ENCODE data around the gene PRSS8.
"Not testable (repeated sequence)": the region's sequence is repeated elsewhere in the genome, so short reads cannot be mapped to it uniquely, and the experiment has no call there.

The PRSS8 gene

GRCh38 chr16:31148281-31148728 is 12.8 kb upstream of the PRSS8 start:
- H3K27me3 ChIP-seq (ENCODE audit: insufficient read depth, low read length, poor library complexity, severe bottlenecking), result no peaks in the 10 kb centered on the region
- no peaks in the 10 kb centered on the region for H3F3A ChIP-seq (ENCODE audit: low read depth)
- no peaks in the 10 kb centered on the region for H3K9me3 ChIP-seq (ENCODE audit: insufficient read depth, low read depth, low read length)
- H3K9me2 ChIP-seq (replicated peaks; ENCODE audit: low read depth, low read length), result no peaks in the 10 kb centered on the region
- TF ChIP-seq CTCF (conservative IDR thresholded peaks at IDR 0.05; ENCODE audit: low read length) (no peak), EZH2phosphoT487 (IDR thresholded peaks at IDR 0.05; ENCODE audit: borderline replicate concordance) (no peak)
- H3K79me2 ChIP-seq (ENCODE audit: insufficient read depth, low read length), result no peaks in the 10 kb centered on the region
- no peaks in the 10 kb centered on the region for H4K20me1 ChIP-seq (ENCODE audit: insufficient read depth, low read length, poor library complexity, severe bottlenecking)
- no peaks in the 10 kb centered on the region for H3K36me3 ChIP-seq (ENCODE audit: insufficient read depth, low read length)
- H3K9ac ChIP-seq (ENCODE audit: low read depth, low read length, poor library complexity, severe bottlenecking), result no peak overlapping the region
- no peaks in the 10 kb centered on the region for H3K4me1 ChIP-seq (ENCODE audit: insufficient read depth, low read length, poor library complexity, severe bottlenecking)
- no peak overlapping the region for H3K4me2 ChIP-seq (ENCODE audit: low read depth, low read length, poor library complexity, severe bottlenecking)
- H3K4me3 ChIP-seq (ENCODE audit: low read length, poor library complexity, severe bottlenecking), result no peak overlapping the region
- no peak overlapping the region for H2AFZ ChIP-seq (ENCODE audit: low read length)

GRCh38 chr16:31147574-31147973 is 12.0 kb upstream of the PRSS8 start:
- H3K9ac ChIP-seq (ENCODE audit: low read depth, low read length, poor library complexity, severe bottlenecking), result no peak overlapping the region

GRCh38 chr16:31145398-31145990 is 10.0 kb upstream of the PRSS8 start:
- H3K9ac ChIP-seq (ENCODE audit: low read depth, low read length, poor library complexity, severe bottlenecking), result no peak overlapping the region

More at GRCh38 chr16:31147574-31147973, 12.0 kb upstream of the PRSS8 start:
- no peaks in the 10 kb centered on the region for H3K36me3 ChIP-seq (ENCODE audit: insufficient read depth, low read length)
- no peaks in the 10 kb centered on the region for H4K20me1 ChIP-seq (ENCODE audit: insufficient read depth, low read length, poor library complexity, severe bottlenecking)
- H3F3A ChIP-seq (ENCODE audit: low read depth), result no peaks in the 10 kb centered on the region
- no peak for TF ChIP-seq CTCF (conservative IDR thresholded peaks at IDR 0.05; ENCODE audit: low read length)
- TF ChIP-seq EZH2phosphoT487 (IDR thresholded peaks at IDR 0.05; ENCODE audit: borderline replicate concordance), result no peak
- H3K79me2 ChIP-seq (ENCODE audit: insufficient read depth, low read length), result no peaks in the 10 kb centered on the region
- no peaks in the 10 kb centered on the region for H3K9me2 ChIP-seq (replicated peaks; ENCODE audit: low read depth, low read length)
- no peak overlapping the region for H3K4me3 ChIP-seq (ENCODE audit: low read length, poor library complexity, severe bottlenecking)
- no peak overlapping the region for H3K4me2 ChIP-seq (ENCODE audit: low read depth, low read length, poor library complexity, severe bottlenecking)
- no peaks in the 10 kb centered on the region for H3K9me3 ChIP-seq (ENCODE audit: insufficient read depth, low read depth, low read length)
- no peak overlapping the region for H2AFZ ChIP-seq (ENCODE audit: low read length)
- H3K27me3 ChIP-seq (ENCODE audit: insufficient read depth, low read length, poor library complexity, severe bottlenecking), result no peaks in the 10 kb centered on the region
- H3K4me1 ChIP-seq (ENCODE audit: insufficient read depth, low read length, poor library complexity, severe bottlenecking), result peaks cover 5% of the 10 kb centered on the region

GRCh38 chr16:31144418-31144817 is 8.9 kb upstream of the PRSS8 start:
- not testable (repeated sequence) for H3K9me3 ChIP-seq (ENCODE audit: insufficient read depth, low read depth, low read length); H3K36me3 ChIP-seq (ENCODE audit: insufficient read depth, low read length); H3K9ac ChIP-seq (ENCODE audit: low read depth, low read length, poor library complexity, severe bottlenecking); H4K20me1 ChIP-seq (ENCODE audit: insufficient read depth, low read length, poor library complexity, severe bottlenecking); H3K4me3 ChIP-seq (ENCODE audit: low read length, poor library complexity, severe bottlenecking); H3K27me3 ChIP-seq (ENCODE audit: insufficient read depth, low read length, poor library complexity, severe bottlenecking); H3K4me2 ChIP-seq (ENCODE audit: low read depth, low read length, poor library complexity, severe bottlenecking); H2AFZ ChIP-seq (ENCODE audit: low read length); H3K79me2 ChIP-seq (ENCODE audit: insufficient read depth, low read length); H3K9me2 ChIP-seq (replicated peaks; ENCODE audit: low read depth, low read length); H3F3A ChIP-seq (ENCODE audit: low read depth)
- H3K4me1 ChIP-seq (ENCODE audit: insufficient read depth, low read length, poor library complexity, severe bottlenecking), result peaks cover 16% of the 10 kb centered on the region

More at GRCh38 chr16:31145398-31145990, 10.0 kb upstream of the PRSS8 start:
- no peaks in the 10 kb centered on the region for H3K79me2 ChIP-seq (ENCODE audit: insufficient read depth, low read length)
- no peaks in the 10 kb centered on the region for H4K20me1 ChIP-seq (ENCODE audit: insufficient read depth, low read length, poor library complexity, severe bottlenecking)
- H3K9me2 ChIP-seq (replicated peaks; ENCODE audit: low read depth, low read length), result no peaks in the 10 kb centered on the region
- no peaks in the 10 kb centered on the region for H3K36me3 ChIP-seq (ENCODE audit: insufficient read depth, low read length)
- no peaks in the 10 kb centered on the region for H3K27me3 ChIP-seq (ENCODE audit: insufficient read depth, low read length, poor library complexity, severe bottlenecking)
- no peaks in the 10 kb centered on the region for H3F3A ChIP-seq (ENCODE audit: low read depth)
- H3K9me3 ChIP-seq (ENCODE audit: insufficient read depth, low read depth, low read length), result no peaks in the 10 kb centered on the region
- H3K4me1 ChIP-seq (ENCODE audit: insufficient read depth, low read length, poor library complexity, severe bottlenecking), result peaks cover 16% of the 10 kb centered on the region
- no peak overlapping the region for H2AFZ ChIP-seq (ENCODE audit: low read length)
- TF ChIP-seq CTCF (conservative IDR thresholded peaks at IDR 0.05; ENCODE audit: low read length) (no peak), EZH2phosphoT487 (IDR thresholded peaks at IDR 0.05; ENCODE audit: borderline replicate concordance) (no peak)
- H3K4me2 ChIP-seq (ENCODE audit: low read depth, low read length, poor library complexity, severe bottlenecking), result no peak overlapping the region
- no peak overlapping the region for H3K4me3 ChIP-seq (ENCODE audit: low read length, poor library complexity, severe bottlenecking)
